ENCODE results near the gene TRPV6.

The TRPV6 gene

GRCh38 chr7:142867097-142867378, 18.5 kb downstream of the TRPV6 start:
- no peak for DNase-seq

GRCh38 chr7:142866361-142867096, 19.0 kb downstream of the TRPV6 start:
- peak; percentile 36 for DNase-seq

- DNase-seq: no peak
Measured at GRCh38 chr7:142865766-142866165, 19.8 kb downstream of the TRPV6 start.

- no peak for DNase-seq
Measured at GRCh38 chr7:142864980-142865747, 20.4 kb downstream of the TRPV6 start.

GRCh38 chr7:142863891-142864685, 21.5 kb downstream of the TRPV6 start:
- DNase-seq: no peak

GRCh38 chr7:142862786-142863400, 22.7 kb downstream of the TRPV6 start:
- no peak for DNase-seq

GRCh38 chr7:142862351-142862750, 23.2 kb downstream of the TRPV6 start:
- DNase-seq: no peak

- DNase-seq: no peak
Measured at GRCh38 chr7:142860968-142861367, 24.6 kb downstream of the TRPV6 start.

- DNase-seq: no peak
Measured at GRCh38 chr7:142859829-142860228, 25.7 kb downstream of the TRPV6 start.

- DNase-seq: no peak
Measured at GRCh38 chr7:142859411-142859810, 26.1 kb downstream of the TRPV6 start.

- DNase-seq: no peak
Measured at GRCh38 chr7:142857625-142858024, 27.9 kb downstream of the TRPV6 start.

- no peak for DNase-seq
Measured at GRCh38 chr7:142856565-142857245, 28.8 kb downstream of the TRPV6 start.

GRCh38 chr7:142855756-142856564, 29.6 kb downstream of the TRPV6 start:
- DNase-seq: peak; percentile 23

GRCh38 chr7:142855114-142855743, 30.3 kb downstream of the TRPV6 start:
- no peak for DNase-seq

GRCh38 chr7:142854372-142855113, 31.0 kb downstream of the TRPV6 start, which contains the start of gene EPHB6:
TSS of gene EPHB6 (plus strand) at chr7:142855076. CDS start at chr7:142863228, 8,152 bp downstream.
- DNase-seq: peak; percentile 67

- peak; percentile 73 for DNase-seq
Measured at GRCh38 chr7:142853739-142854371, 31.7 kb downstream of the TRPV6 start.

- no peak for DNase-seq
Measured at GRCh38 chr7:142851919-142852318, 33.6 kb downstream of the TRPV6 start.

- DNase-seq: no peak
Measured at GRCh38 chr7:142851269-142851668, 34.3 kb downstream of the TRPV6 start.

GRCh38 chr7:142847353-142847752, 38.2 kb downstream of the TRPV6 start:
- no peak for DNase-seq

GRCh38 chr7:142842251-142842766, 43.2 kb downstream of the TRPV6 start:
- no peak for DNase-seq
